OCI-LY1 (cell line): ENCODE results near the gene CLPTM1L.

Experiments
- EZH2 ChIP-seq: fragments of 200-600 bp; sonication (generic), shearing (Covaris generic); IDR thresholded peaks from 2 replicates; pipeline ENCODE4 v1.8.0; 2017; ENCODE audit warnings: borderline replicate concordance, mixed run types, mild to moderate bottlenecking, antibody characterized with exemption, low read length, moderate library complexity, mixed read lengths
- TF ChIP-seq, protein P1 (sequence below): fragments of 200-600 bp; sonication (generic), shearing (Covaris generic); IDR thresholded peaks from 2 replicates; pipeline ENCODE4 v1.5.1; 2017; ENCODE audit warnings: mild to moderate bottlenecking, antibody characterized with exemption, low read length, moderate library complexity, mixed read lengths

DNA sequence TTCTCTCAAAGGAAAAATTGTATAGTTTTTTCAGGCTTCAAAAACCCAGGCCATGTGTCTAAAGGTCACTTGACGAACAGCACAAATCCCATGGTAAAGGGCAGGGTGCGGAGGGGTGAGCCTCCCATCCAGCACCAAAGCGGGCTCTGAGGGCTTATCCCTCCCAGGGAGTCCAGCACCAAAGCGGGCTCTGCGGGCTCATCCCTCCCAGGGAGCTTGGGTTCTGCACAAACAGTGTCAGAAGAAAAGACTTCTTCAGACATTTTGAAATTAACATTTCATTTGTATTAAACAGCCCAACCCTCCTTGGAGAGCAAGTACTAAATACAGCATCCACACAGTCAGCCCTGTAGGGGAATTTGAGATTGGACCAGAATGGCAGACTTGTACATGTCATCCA, 43.0 kb upstream of the CLPTM1L start:
- TF ChIP-seq, protein P1, sequence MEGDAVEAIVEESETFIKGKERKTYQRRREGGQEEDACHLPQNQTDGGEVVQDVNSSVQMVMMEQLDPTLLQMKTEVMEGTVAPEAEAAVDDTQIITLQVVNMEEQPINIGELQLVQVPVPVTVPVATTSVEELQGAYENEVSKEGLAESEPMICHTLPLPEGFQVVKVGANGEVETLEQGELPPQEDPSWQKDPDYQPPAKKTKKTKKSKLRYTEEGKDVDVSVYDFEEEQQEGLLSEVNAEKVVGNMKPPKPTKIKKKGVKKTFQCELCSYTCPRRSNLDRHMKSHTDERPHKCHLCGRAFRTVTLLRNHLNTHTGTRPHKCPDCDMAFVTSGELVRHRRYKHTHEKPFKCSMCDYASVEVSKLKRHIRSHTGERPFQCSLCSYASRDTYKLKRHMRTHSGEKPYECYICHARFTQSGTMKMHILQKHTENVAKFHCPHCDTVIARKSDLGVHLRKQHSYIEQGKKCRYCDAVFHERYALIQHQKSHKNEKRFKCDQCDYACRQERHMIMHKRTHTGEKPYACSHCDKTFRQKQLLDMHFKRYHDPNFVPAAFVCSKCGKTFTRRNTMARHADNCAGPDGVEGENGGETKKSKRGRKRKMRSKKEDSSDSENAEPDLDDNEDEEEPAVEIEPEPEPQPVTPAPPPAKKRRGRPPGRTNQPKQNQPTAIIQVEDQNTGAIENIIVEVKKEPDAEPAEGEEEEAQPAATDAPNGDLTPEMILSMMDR = no peak
- no peak for TF ChIP-seq EZH2
